Measurements from ENCODE around the gene NTM.

NTM gene

GRCh38 chr11:132352497-132352896 lies 982.1 kb downstream of the NTM start:
- H3K4me3 ChIP-seq (ENCODE audit: low read length): no peak overlapping the region
- H3K36me3 ChIP-seq (ENCODE audit: control insufficient read depth, low read length): no peaks in the 10 kb centered on the region
- H3K27me3 ChIP-seq (ENCODE audit: control insufficient read depth, low read length): no peaks in the 10 kb centered on the region
- H4K20me1 ChIP-seq (ENCODE audit: control insufficient read depth, insufficient read depth, low read depth, low read length): no peaks in the 10 kb centered on the region
- no peaks in the 10 kb centered on the region for H3K4me1 ChIP-seq (ENCODE audit: control insufficient read depth, low read length)
- no peak overlapping the region for H3K4me2 ChIP-seq (ENCODE audit: low read length)
- H3K9me3 ChIP-seq (ENCODE audit: control insufficient read depth, insufficient read depth, low read length): no peaks in the 10 kb centered on the region
- H3K27ac ChIP-seq (ENCODE audit: low read depth, low read length): no peak overlapping the region
- no peaks in the 10 kb centered on the region for H3K9me2 ChIP-seq (replicated peaks; ENCODE audit: control insufficient read depth, low read length)
- H3K79me2 ChIP-seq (ENCODE audit: control insufficient read depth, low read length): no peaks in the 10 kb centered on the region
- TF ChIP-seq CTCF (IDR thresholded peaks at IDR 0.05; ENCODE audit: low read depth, low read length, poor library complexity, severe bottlenecking) (no peak), EZH2phosphoT487 (IDR thresholded peaks at IDR 0.05; ENCODE audit: borderline replicate concordance, low read length) (no peak)
- H3F3A ChIP-seq (ENCODE audit: control insufficient read depth, insufficient read depth): no peaks in the 10 kb centered on the region

- H3K36me3 ChIP-seq (ENCODE audit: control insufficient read depth, low read length): no peaks in the 10 kb centered on the region
- no peak overlapping the region for H3K4me3 ChIP-seq (ENCODE audit: low read length)
- H3K9me3 ChIP-seq (ENCODE audit: control insufficient read depth, insufficient read depth, low read length): no peaks in the 10 kb centered on the region
- no peaks in the 10 kb centered on the region for H3K79me2 ChIP-seq (ENCODE audit: control insufficient read depth, low read length)
- H3K4me1 ChIP-seq (ENCODE audit: control insufficient read depth, low read length): no peaks in the 10 kb centered on the region
- no peak for TF ChIP-seq EZH2phosphoT487 (IDR thresholded peaks at IDR 0.05; ENCODE audit: borderline replicate concordance, low read length)
- no peak for TF ChIP-seq CTCF (IDR thresholded peaks at IDR 0.05; ENCODE audit: low read depth, low read length, poor library complexity, severe bottlenecking)
- H3F3A ChIP-seq (ENCODE audit: control insufficient read depth, insufficient read depth): no peaks in the 10 kb centered on the region
- no peak overlapping the region for H3K4me2 ChIP-seq (ENCODE audit: low read length)
- H3K27me3 ChIP-seq (ENCODE audit: control insufficient read depth, low read length): no peaks in the 10 kb centered on the region
- no peaks in the 10 kb centered on the region for H4K20me1 ChIP-seq (ENCODE audit: control insufficient read depth, insufficient read depth, low read depth, low read length)
- no peaks in the 10 kb centered on the region for H3K9me2 ChIP-seq (replicated peaks; ENCODE audit: control insufficient read depth, low read length)
- no peak overlapping the region for H3K27ac ChIP-seq (ENCODE audit: low read depth, low read length)
Observed at GRCh38 chr11:132353255-132353654, 982.8 kb downstream of the NTM start.

- Histone ChIP-seq H3K4me3 (ENCODE audit: low read length) (no peak overlapping the region), H3K27me3 (ENCODE audit: control insufficient read depth, low read length) (no peaks in the 10 kb centered on the region), H3K9me2 (replicated peaks; ENCODE audit: control insufficient read depth, low read length) (no peaks in the 10 kb centered on the region), H3K27ac (ENCODE audit: low read depth, low read length) (no peak overlapping the region), H3K4me1 (ENCODE audit: control insufficient read depth, low read length) (no peaks in the 10 kb centered on the region), H3K79me2 (ENCODE audit: control insufficient read depth, low read length) (no peaks in the 10 kb centered on the region), H3F3A (ENCODE audit: control insufficient read depth, insufficient read depth) (no peaks in the 10 kb centered on the region), H4K20me1 (ENCODE audit: control insufficient read depth, insufficient read depth, low read depth, low read length) (no peaks in the 10 kb centered on the region), H3K4me2 (ENCODE audit: low read length) (no peak overlapping the region), H3K36me3 (ENCODE audit: control insufficient read depth, low read length) (no peaks in the 10 kb centered on the region), H3K9me3 (ENCODE audit: control insufficient read depth, insufficient read depth, low read length) (no peaks in the 10 kb centered on the region)
- TF ChIP-seq CTCF (IDR thresholded peaks at IDR 0.05; ENCODE audit: low read depth, low read length, poor library complexity, severe bottlenecking) (no peak), EZH2phosphoT487 (IDR thresholded peaks at IDR 0.05; ENCODE audit: borderline replicate concordance, low read length) (no peak)
Observed at GRCh38 chr11:132357811-132358572, 987.6 kb downstream of the NTM start.
